Measurements from ENCODE around the gene ARHGAP27. TPM values are rescaled to one million over a fixed set of nuclear protein-coding genes. Genes with fewer than 3 reads are reported as not detected.

ARHGAP27 gene
- total RNA-seq, 2 experiments from 2014 or later, result 79.5 to 104 TPM

- CTCF ChIA-PET, result interaction anchor here (0.7 to 13.8 kb wide), 9 partner anchors 11 to 464 kb away, joined by 3 to 222 read pairs (median 4); partner anchors contain the start of genes ACBD4 and FMNL1
- Mint-ChIP-seq H3K4me3 (no peak overlapping the region), H3K36me3 (no peaks in the 10 kb centered on the region), H3K27me3 (peaks cover 7% of the 10 kb centered on the region), H3K27ac (no peak overlapping the region), H3K9me3 (ENCODE audit: low read depth) (no peaks in the 10 kb centered on the region), H3K4me1 (peaks cover 25% of the 10 kb centered on the region)
- no peak for DNase-seq
- ATAC-seq, result no peak
These were observed 44.9 kb downstream of the ARHGAP27 start for GRCh38 chr17:45387739-45388138.

DNA sequence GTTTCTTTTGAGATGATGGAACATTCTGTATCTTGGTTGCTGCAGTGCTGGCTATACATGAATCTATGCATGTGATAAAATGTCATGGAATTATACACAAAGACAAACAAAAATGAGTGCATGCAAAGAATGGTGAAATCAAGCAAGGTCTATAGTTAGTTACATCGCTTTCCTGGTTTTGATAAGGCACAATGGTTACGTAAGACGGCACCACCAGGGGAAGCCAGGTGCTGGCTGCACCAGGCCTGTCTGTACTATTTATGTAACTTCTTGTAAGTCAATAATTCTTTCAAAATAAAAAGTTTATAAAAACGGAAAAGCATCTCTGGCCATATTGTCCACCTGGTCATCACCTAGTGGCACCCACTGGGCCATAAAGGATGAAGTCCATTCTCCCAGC lies 46.5 kb downstream of the ARHGAP27 start:
- DNase-seq (no peak), ATAC-seq (no peak)
- H3K4me3 Mint-ChIP-seq, result no peak overlapping the region
- no peaks in the 10 kb centered on the region for H3K9me3 Mint-ChIP-seq (ENCODE audit: low read depth)
- peaks cover 25% of the 10 kb centered on the region for H3K4me1 Mint-ChIP-seq
- CTCF ChIA-PET, result interaction anchor here (0.8 to 13.8 kb wide), 35 partner anchors 8 to 237 kb away, joined by 3 to 222 read pairs (median 7); partner anchors contain the start of genes FMNL1 and MAP3K14
- peaks cover 7% of the 10 kb centered on the region for H3K27me3 Mint-ChIP-seq
- no peak overlapping the region for H3K27ac Mint-ChIP-seq
- no peaks in the 10 kb centered on the region for H3K36me3 Mint-ChIP-seq

GRCh38 chr17:45385331-45385997 lies 47.2 kb downstream of the ARHGAP27 start:
- ATAC-seq (peak; percentile 97), DNase-seq (peak; percentile 92)
- no peaks in the 10 kb centered on the region for H3K36me3 Mint-ChIP-seq
- peaks cover 25% of the 10 kb centered on the region for H3K4me1 Mint-ChIP-seq
- no peaks in the 10 kb centered on the region for H3K9me3 Mint-ChIP-seq (ENCODE audit: low read depth)
- H3K27ac Mint-ChIP-seq, result no peak overlapping the region
- no peak overlapping the region for H3K4me3 Mint-ChIP-seq
- H3K27me3 Mint-ChIP-seq, result peaks cover 7% of the 10 kb centered on the region
- CTCF ChIA-PET, result interaction anchor here (0.5 to 13.8 kb wide), 47 partner anchors 8 to 250 kb away, joined by 3 to 222 read pairs (median 6); partner anchors contain the start of genes ACBD4, FMNL1 and MAP3K14

- no peak for ATAC-seq
- no peaks in the 10 kb centered on the region for H3K36me3 Mint-ChIP-seq
- CTCF ChIA-PET, result interaction anchor here (0.5 to 13.8 kb wide), 47 partner anchors 9 to 249 kb away, joined by 3 to 222 read pairs (median 6); partner anchors contain the start of genes ACBD4, FMNL1 and MAP3K14
These were observed 47.8 kb downstream of the ARHGAP27 start for GRCh38 chr17:45384789-45385262.

DNA sequence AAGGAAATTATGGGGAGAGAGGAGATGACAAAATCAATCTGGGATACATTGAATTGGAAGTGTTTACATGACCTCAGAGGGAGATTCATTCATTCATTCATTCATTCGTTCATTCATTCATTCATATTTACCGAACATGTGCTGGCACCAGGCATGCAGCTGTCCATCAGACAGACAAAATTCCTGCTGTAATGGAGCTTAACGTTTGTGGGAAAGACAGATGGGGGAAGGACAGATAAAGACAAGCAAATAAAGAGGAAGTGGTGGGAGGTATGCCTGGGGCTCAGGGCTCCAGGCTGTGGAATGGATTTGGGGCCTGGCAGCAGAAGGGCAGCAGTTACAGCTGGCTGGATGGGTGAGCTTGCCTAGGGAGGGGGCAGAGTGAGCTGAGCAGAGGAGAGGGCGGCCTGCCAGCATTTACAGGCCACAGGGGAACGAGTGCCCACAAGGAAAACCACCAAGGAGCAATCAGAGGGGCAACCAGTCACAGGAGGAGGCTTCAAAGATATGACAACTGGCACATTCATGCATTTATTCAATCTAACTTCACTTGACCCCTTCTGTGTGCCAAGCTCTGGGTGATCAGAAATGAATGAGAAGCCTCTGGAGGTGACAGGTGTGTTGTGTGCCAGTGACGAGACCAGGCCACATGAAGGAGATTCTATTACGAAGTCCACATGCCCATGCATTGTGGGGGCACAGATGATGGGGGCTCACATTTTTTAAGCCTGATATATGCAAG lies 48.5 kb downstream of the ARHGAP27 start:
- H3K4me1 Mint-ChIP-seq, result peaks cover 27% of the 10 kb centered on the region
- no peak overlapping the region for H3K4me3 Mint-ChIP-seq
- no peaks in the 10 kb centered on the region for H3K9me3 Mint-ChIP-seq (ENCODE audit: low read depth)
- H3K27me3 Mint-ChIP-seq, result peaks cover 9% of the 10 kb centered on the region
- ATAC-seq (no peak), DNase-seq (no peak)
- CTCF ChIA-PET, result interaction anchor here (0.6 to 13.8 kb wide), 35 partner anchors 9 to 657 kb away, joined by 3 to 222 read pairs (median 6); partner anchors contain the start of genes ACBD4, FMNL1 and MAP3K14
- H3K27ac Mint-ChIP-seq, result no peak overlapping the region
- no peaks in the 10 kb centered on the region for H3K36me3 Mint-ChIP-seq

More at GRCh38 chr17:45384789-45385262, 47.8 kb downstream of the ARHGAP27 start:
- Mint-ChIP-seq H3K9me3 (ENCODE audit: low read depth) (no peaks in the 10 kb centered on the region), H3K27me3 (peaks cover 7% of the 10 kb centered on the region), H3K4me1 (peaks cover 25% of the 10 kb centered on the region), H3K4me3 (no peak overlapping the region), H3K27ac (no peak overlapping the region)
- DNase-seq, result no peak

DNA sequence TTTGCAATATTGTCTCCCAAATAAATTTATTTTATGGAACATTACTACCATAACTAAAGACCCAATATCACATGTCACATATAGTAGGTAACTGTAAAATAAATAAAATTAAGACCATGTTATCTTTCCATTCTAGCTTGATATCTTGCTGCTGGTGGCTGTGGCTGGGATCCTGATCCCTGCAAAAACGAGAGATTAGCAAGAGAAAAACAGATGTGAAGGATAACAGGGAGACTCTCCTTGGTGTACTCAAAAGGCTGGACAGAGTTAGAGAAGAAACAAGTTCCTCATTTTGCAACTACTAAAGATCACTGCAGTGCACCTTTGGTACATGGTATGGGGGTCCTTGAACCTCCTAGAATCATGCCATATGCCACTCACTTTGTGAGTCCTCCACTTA lies 49.7 kb downstream of the ARHGAP27 start:
- CTCF ChIA-PET, result interaction anchor here (1.4 to 13.8 kb wide), 5 partner anchors 14 to 248 kb away, joined by 4 to 222 read pairs (median 6); partner anchors contain the start of gene ACBD4
- Mint-ChIP-seq H3K4me3 (no peak overlapping the region), H3K4me1 (peaks cover 16% of the 10 kb centered on the region), H3K36me3 (no peaks in the 10 kb centered on the region), H3K9me3 (ENCODE audit: low read depth) (no peaks in the 10 kb centered on the region), H3K27ac (no peak overlapping the region), H3K27me3 (peaks cover 9% of the 10 kb centered on the region)
- DNase-seq (no peak), ATAC-seq (no peak)

DNA sequence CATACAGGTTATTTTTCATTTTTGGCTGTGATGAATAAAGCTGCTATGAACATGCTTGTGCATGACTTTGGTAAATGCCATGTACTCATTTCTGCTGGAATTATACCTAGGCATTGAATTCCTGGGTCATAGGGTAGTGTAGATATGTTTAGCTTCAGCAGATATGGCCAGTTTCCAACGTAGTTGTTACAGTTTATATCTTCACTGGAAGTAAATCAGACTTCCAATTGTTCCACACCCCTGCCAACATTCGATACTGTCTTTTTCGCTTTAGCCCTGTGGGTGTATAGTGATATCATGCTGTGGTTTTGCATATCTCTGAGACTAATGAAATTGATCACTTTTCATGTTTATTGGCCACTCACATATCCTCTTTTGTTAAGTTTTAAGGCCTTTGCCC lies 50.4 kb downstream of the ARHGAP27 start:
- Mint-ChIP-seq H3K27me3 (peaks cover 6% of the 10 kb centered on the region), H3K4me3 (no peak overlapping the region), H3K4me1 (peaks cover 13% of the 10 kb centered on the region), H3K27ac (no peak overlapping the region), H3K9me3 (ENCODE audit: low read depth) (no peaks in the 10 kb centered on the region), H3K36me3 (no peaks in the 10 kb centered on the region)
- CTCF ChIA-PET, result interaction anchor here (0.8 to 13.8 kb wide), 6 partner anchors 66 to 247 kb away, joined by 3 to 222 read pairs (median 6); partner anchors contain the start of genes ACBD4 and MAP3K14
- DNase-seq (no peak), ATAC-seq (no peak)

- no peak overlapping the region for H3K27ac Mint-ChIP-seq
- DNase-seq (no peak), ATAC-seq (no peak)
- peaks cover 5% of the 10 kb centered on the region for H3K27me3 Mint-ChIP-seq
- H3K4me1 Mint-ChIP-seq, result peaks cover 13% of the 10 kb centered on the region
- no peaks in the 10 kb centered on the region for H3K9me3 Mint-ChIP-seq (ENCODE audit: low read depth)
- no peak overlapping the region for H3K4me3 Mint-ChIP-seq
- H3K36me3 Mint-ChIP-seq, result no peaks in the 10 kb centered on the region
- CTCF ChIA-PET, result interaction anchor here (0.5 to 13.8 kb wide), 7 partner anchors 9 to 169 kb away, joined by 3 to 222 read pairs (median 3); partner anchors contain the start of gene MAP3K14
These were observed 51.7 kb downstream of the ARHGAP27 start for GRCh38 chr17:45380991-45381390.

- ATAC-seq (no peak), DNase-seq (no peak)
- Mint-ChIP-seq H3K36me3 (no peaks in the 10 kb centered on the region), H3K4me3 (no peak overlapping the region), H3K4me1 (peaks cover 10% of the 10 kb centered on the region), H3K27ac (no peak overlapping the region), H3K9me3 (ENCODE audit: low read depth) (no peaks in the 10 kb centered on the region), H3K27me3 (peaks cover 3% of the 10 kb centered on the region)
- CTCF ChIA-PET, result interaction anchor here (0.5 to 13.8 kb wide), 6 partner anchors 8 to 168 kb away, joined by 3 to 222 read pairs (median 4); partner anchors contain the start of gene MAP3K14
These were observed 52.5 kb downstream of the ARHGAP27 start for GRCh38 chr17:45380046-45380765.

DNA sequence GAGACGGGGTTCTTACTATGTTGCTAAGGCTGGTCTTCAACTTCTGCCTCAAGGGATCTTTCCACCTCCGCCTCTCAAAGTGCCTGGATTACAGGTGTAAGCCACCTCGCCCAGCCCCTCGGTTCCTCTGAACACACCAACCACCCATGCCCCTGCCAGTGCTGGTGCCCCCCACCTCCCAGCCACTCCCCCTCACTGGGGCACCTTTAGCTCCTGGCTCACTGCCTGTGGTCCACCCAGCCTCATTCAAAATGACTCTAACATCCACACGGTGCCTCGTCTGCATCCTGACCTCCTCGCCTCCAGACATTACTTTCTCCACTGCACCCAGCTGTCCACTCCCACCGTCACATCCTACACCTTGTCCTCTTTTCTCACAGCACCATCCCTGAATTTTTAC lies 55.3 kb downstream of the ARHGAP27 start:
- no peak overlapping the region for H3K4me3 Mint-ChIP-seq
- H3K4me1 Mint-ChIP-seq, result peaks cover 7% of the 10 kb centered on the region
- CTCF ChIA-PET, result interaction anchor here (2.2 kb wide), 1 partner anchor 100 kb away, joined by 9 read pairs; no protein-coding TSS in a partner anchor
- H3K36me3 Mint-ChIP-seq, result no peaks in the 10 kb centered on the region
- DNase-seq (no peak), ATAC-seq (no peak)
- peaks cover 4% of the 10 kb centered on the region for H3K27me3 Mint-ChIP-seq
- H3K27ac Mint-ChIP-seq, result no peak overlapping the region
- no peaks in the 10 kb centered on the region for H3K9me3 Mint-ChIP-seq (ENCODE audit: low read depth)

DNA sequence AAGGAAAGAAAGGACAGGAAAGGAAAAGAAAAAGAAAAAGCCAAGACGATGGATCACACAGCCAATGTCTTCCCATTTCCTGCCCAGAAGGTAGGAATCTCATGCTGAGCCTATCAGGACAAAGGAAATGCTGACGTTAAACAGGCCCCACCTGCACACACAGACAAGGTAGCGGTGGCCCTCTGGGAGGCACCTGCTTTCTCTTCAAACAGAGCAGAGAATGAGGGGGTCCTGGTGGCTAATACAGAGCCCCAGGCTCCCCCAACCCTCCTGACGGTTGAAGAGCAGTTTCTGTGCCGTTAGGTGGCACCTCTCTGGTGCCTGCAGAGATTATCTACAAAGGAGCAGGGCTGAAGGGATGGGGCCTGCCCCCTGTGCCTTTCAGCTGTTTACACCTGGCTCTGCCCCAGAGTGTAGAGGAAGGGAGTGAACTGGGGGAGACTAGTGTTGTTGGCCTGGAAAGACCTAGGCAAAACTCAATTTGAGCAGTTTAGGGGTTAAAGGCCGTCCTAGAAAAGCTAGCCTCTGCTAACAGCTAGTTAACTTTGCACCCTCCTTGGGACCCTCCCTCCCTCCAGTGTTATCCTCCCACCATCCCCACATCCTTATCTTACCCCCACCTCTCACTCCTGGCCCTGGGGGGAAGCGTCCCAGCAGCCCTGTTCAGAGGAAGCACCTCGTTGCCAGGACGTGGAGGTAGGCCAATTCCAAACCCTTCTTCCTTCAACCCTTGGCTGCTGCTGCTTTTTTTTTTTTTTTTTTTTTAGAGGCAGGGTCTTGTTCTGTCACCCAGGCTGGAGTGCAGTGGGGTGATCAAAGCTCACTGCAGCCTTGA lies 56.3 kb downstream of the ARHGAP27 start:
- no peak overlapping the region for H3K27ac Mint-ChIP-seq
- CTCF ChIA-PET, result interaction anchor here (0.6 to 2.2 kb wide), 5 partner anchors 8 to 158 kb away, joined by 3 to 9 read pairs (median 5); no protein-coding TSS in a partner anchor
- H3K9me3 Mint-ChIP-seq (ENCODE audit: low read depth), result no peaks in the 10 kb centered on the region
- peaks cover 12% of the 10 kb centered on the region for H3K4me1 Mint-ChIP-seq
- DNase-seq, result no peak
- no peak overlapping the region for H3K4me3 Mint-ChIP-seq
- H3K27me3 Mint-ChIP-seq, result peaks cover 11% of the 10 kb centered on the region
- H3K36me3 Mint-ChIP-seq, result no peaks in the 10 kb centered on the region
- ATAC-seq, result no peak

GRCh38 chr17:45374501-45374900 lies 58.2 kb downstream of the ARHGAP27 start:
- no peak overlapping the region for H3K27ac Mint-ChIP-seq
- CTCF ChIA-PET, result interaction anchor here (0.7 to 1.5 kb wide), 8 partner anchors 10 to 376 kb away, joined by 3 to 5 read pairs (median 4); no protein-coding TSS in a partner anchor
- H3K4me1 Mint-ChIP-seq, result peaks cover 18% of the 10 kb centered on the region
- H3K9me3 Mint-ChIP-seq (ENCODE audit: low read depth), result no peaks in the 10 kb centered on the region
- ATAC-seq (no peak), DNase-seq (no peak)
- H3K36me3 Mint-ChIP-seq, result no peaks in the 10 kb centered on the region
- H3K27me3 Mint-ChIP-seq, result peaks cover 18% of the 10 kb centered on the region
- no peak overlapping the region for H3K4me3 Mint-ChIP-seq

Data from activated CD8-positive, alpha-beta memory T cell treated with anti-CD3 and anti-CD28 coated beads, Interleukin-2, amount 10 ng/mL, durations not matched to agents 7 days and 5 days (primary cell).